GM12865 (cell line): ENCODE results near the gene ARHGEF28.

Source experiments
- DNase-seq: peaks from one replicate; pipeline ENCODE4 v3.0.0; 2010; ENCODE audit warnings: low read depth
- H3K4me3 ChIP-seq: 2 replicates; pipeline ENCODE4 v1.5.1; 2011; ENCODE audit warnings: mild to moderate bottlenecking, low read depth, low read length, control low read depth
- TF ChIP-seq, protein P1 (sequence below): IDR thresholded peaks from 2 replicates; pipeline ENCODE4 v1.5.1; 2011; ENCODE audit warnings: low read length, control low read depth, low read depth, inconsistent platforms; ENCODE audit not compliant: insufficient read depth; ENCODE audit errors: missing control alignments

ARHGEF28 gene

DNA sequence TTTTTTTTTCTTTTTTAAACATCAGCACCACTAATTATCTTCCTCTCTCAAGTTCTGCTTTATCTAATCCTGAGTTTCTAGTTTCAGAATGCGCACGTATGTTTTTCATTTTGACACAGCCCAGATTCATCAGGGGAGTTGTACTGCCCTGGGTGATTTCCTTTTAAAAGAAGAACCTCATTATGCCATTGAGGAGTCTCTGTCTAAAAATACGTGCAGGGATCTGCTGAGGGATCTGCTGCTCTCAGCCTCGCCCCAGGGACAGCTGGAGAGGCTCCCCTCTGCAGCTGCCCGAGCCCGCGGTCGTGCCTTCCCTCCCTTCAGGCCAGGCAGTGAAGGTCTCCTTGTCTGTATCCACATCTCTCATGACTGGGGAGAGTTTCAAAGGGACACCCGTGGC, 273.1 kb downstream of the ARHGEF28 start:
- H3K4me3 ChIP-seq, result no peak overlapping the region
- DNase-seq, result peak; percentile 80
- TF ChIP-seq, protein P1, sequence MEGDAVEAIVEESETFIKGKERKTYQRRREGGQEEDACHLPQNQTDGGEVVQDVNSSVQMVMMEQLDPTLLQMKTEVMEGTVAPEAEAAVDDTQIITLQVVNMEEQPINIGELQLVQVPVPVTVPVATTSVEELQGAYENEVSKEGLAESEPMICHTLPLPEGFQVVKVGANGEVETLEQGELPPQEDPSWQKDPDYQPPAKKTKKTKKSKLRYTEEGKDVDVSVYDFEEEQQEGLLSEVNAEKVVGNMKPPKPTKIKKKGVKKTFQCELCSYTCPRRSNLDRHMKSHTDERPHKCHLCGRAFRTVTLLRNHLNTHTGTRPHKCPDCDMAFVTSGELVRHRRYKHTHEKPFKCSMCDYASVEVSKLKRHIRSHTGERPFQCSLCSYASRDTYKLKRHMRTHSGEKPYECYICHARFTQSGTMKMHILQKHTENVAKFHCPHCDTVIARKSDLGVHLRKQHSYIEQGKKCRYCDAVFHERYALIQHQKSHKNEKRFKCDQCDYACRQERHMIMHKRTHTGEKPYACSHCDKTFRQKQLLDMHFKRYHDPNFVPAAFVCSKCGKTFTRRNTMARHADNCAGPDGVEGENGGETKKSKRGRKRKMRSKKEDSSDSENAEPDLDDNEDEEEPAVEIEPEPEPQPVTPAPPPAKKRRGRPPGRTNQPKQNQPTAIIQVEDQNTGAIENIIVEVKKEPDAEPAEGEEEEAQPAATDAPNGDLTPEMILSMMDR, result no peak

DNA sequence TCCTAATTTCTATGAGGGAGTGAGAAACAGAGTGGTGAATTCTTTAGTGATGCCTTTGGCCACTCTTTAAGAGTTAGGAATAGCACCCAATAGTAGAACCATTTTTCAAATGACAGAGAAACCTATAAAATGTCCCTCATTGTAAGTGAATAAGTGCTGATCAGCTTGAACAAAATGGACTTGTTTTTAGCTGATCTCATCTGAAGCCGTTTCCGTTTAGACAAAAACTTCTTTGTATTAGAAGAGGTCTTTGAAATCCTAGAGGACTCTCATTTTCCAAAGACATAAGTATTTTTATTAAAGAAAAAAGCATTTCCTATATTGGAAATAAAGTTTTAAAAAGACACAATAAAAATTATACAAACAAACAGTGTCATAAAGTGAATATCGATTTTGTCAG, 273.9 kb downstream of the ARHGEF28 start:
- DNase-seq, result no peak
- TF ChIP-seq, protein P1, result no peak
- no peak overlapping the region for H3K4me3 ChIP-seq

DNA sequence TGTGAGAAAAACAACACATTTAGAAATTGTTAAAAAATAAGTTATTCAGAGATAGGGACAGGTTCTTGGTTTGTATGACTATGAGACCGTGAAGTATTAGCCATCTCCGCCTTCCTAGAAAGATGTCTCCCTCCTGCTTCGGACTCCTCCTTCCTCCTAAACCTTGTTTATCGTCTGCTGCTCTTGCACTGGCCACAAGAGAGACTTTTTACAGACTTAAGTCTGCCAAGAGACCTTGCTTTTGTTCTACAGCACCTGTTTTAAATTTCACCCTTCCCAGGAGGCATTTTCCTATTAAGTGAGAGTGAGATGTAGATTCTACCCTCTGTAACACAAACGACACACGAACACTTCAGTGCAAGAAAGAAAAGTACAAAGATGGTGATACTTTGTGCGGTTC, 274.6 kb downstream of the ARHGEF28 start:
- DNase-seq, result no peak
- no peak overlapping the region for H3K4me3 ChIP-seq
- TF ChIP-seq, protein P1, result no peak

DNA sequence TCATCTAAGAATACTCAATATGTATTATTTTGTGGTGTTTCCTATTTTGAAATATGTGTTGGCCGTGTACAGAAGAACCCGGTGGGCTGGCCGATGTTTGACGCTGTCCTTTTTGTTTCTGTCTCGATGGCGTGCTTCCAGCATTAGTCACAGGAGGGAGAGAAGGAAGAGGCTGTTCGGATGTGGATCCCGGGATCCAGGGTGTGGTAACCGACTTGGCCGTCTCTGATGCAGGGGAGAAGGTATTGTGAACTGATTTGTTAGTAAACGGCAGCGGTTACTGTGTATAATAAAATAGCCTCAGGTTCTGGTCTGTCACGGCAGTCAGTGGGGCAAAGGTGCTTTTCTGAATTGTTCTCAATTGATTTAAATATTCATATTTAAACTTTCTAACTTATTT, 275.0 kb downstream of the ARHGEF28 start:
- H3K4me3 ChIP-seq, result no peak overlapping the region
- TF ChIP-seq, protein P1, result no peak
- no peak for DNase-seq

DNA sequence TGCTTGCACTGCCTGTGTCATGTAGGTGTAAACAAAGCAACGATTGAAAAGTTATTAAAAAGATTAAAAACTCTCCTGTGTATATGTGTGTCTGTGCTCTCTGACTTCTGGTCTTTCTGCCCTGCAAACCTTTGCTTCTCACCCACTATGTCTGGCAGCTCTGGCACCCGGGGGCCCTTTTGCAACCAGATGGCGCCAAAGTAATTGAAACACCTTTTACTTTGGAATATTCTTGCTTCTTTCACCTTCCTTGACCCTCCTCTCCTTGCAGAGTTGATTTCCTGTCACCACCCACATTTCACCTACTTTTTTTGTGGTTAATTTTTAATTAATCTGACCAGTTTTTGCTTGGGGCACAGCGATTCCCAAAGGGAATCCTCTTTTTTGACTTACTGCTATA, 275.5 kb downstream of the ARHGEF28 start:
- TF ChIP-seq, protein P1, result no peak
- no peak for DNase-seq
- no peak overlapping the region for H3K4me3 ChIP-seq

DNA sequence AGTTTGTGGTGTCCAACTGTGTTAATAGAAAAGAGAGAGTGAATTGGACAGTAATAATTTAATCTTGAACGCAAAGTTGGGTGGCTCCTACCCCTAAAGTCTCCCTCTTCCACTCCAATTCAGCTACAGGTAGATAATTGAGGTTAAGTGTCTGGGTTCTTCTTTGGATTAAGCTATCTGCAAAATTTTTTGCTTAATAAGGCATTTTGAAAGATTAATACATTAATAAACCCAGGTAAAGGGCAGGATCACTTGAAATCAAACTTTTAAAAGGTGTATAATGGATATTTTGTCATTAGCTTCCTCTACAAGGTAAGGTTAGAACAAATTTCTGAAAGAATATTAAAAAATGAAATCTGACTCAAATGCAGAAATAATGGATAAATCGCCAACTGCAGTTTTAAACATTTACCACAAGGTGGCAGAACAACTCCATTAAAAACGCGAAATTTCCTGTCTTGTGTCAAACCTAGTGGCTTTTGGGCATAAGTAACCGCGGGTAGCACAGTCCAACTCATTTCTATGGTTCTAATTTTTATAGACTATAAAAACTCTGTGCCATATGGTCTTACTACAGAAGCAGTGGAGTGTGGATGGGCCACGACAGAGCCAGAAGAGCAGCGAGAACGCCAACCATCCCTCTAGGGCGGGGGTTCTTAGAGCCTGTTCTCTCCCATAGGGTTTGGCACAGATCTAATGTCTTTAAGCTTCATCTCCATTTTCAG, 276.5 kb downstream of the ARHGEF28 start:
- H3K4me3 ChIP-seq, result no peak overlapping the region
- peak; percentile 78 for DNase-seq
- TF ChIP-seq, protein P1, result peak; percentile 52

DNA sequence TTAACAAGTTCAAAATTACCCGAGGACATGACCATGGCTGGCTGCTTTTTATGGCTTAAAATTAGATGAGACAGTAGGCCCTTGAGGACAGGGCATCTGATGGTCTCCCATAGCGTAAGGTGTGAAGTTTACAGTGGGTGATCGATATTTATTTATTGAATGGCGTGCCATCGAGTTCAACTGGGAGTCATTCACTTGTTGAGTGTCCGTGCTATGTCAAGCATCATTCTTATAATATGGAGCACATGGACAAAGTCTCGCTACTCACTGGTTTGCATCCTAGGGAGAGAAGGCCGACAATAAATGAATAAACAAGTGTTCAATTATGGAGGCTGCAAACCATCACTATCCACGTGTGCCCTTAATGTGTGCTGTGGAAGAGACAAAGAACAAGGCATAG, 277.2 kb downstream of the ARHGEF28 start:
- TF ChIP-seq, protein P1, result no peak

More for the DNA sequence above, 277.2 kb downstream of the ARHGEF28 start:
- DNase-seq, result no peak
- H3K4me3 ChIP-seq, result no peak overlapping the region
